HPDE6-E6E7 (cell line): ENCODE results near the gene UTF1.
"Not testable (repeated sequence)": the region's sequence is repeated elsewhere in the genome, so short reads cannot be mapped to it uniquely, and the experiment has no call there.

Experiments used
- DNase-seq: peaks from one replicate; pipeline ENCODE4 v3.0.0; 2011; ENCODE audit warnings: missing footprints; ENCODE audit errors: extremely low spot score

UTF1 gene

GRCh38 chr10:133209641-133210040 is 20.4 kb upstream of the UTF1 start:
- no peak for DNase-seq

DNA sequence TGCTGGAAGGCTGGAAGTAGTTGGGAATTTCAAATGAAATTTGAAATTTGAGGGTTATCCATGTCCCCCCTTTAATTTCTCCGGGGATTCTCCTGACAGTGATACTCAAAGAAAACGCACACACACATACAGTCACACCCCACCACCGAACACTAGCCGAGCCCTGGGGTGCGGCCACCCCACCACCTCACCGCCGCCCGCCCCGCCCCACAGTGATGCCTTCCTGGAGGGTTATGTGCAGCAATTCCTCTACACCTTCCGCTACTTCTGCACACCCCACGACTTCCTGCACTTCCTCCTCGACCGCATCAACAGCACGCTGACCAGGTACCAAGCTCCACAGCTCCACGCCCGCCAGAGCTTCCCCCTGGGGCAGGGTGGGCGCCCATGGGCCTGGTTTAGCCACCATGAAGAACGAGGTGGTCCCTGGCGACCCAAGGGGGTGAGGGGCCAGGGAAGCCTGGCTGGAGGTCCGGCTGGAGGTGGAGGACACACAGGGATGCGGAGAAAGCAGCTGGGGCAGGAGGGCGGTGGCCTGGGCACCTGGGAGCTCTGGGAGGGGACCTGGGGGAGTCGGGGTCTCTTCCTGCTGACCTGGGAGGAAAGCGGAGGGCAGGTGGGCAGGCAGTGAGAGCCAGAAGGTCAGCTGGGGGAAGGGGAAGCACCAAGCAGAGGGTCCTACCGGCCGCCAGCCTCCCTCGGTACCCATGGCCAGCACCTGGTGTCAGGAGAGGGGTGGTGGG is 19.4 kb upstream of the UTF1 start:
- no peak for DNase-seq

DNA sequence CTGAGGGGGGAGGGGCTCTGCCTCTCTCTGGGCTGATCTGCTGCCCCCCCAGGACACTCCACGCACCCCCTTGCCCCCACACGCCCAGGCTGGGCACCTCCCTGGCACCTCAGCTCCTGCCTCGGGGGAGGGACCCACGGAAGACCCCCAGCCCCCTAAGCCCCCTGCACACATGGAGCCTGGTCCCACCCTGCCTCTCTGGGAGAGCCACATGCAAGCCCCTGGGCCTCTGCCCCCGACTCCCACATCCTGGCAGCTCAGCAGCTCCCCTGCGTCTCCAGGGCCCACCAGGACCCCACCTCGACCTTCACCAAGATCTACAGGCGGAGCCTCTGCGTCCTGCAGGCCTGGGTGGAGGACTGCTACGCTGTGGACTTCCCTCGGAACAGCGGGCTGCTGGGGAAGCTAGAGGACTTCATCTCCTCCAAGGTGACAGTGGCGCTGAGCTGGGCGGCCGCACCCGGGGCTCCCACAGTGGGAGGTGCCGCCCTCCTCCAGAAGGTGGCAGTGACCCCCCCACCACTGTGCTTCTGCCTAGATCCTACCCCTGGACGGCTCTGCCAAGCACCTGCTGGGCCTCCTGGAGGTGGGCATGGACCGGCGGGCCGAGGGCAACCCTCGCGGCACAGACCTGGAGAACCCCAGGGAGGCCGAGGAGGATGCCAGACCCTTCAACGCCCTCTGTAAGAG is 18.7 kb upstream of the UTF1 start:
- DNase-seq: no peak

- no peak for DNase-seq
These were observed 17.8 kb upstream of the UTF1 start for GRCh38 chr10:133211959-133212852.

- no peak for DNase-seq
These were observed 17.0 kb upstream of the UTF1 start for GRCh38 chr10:133212853-133213494.

DNA sequence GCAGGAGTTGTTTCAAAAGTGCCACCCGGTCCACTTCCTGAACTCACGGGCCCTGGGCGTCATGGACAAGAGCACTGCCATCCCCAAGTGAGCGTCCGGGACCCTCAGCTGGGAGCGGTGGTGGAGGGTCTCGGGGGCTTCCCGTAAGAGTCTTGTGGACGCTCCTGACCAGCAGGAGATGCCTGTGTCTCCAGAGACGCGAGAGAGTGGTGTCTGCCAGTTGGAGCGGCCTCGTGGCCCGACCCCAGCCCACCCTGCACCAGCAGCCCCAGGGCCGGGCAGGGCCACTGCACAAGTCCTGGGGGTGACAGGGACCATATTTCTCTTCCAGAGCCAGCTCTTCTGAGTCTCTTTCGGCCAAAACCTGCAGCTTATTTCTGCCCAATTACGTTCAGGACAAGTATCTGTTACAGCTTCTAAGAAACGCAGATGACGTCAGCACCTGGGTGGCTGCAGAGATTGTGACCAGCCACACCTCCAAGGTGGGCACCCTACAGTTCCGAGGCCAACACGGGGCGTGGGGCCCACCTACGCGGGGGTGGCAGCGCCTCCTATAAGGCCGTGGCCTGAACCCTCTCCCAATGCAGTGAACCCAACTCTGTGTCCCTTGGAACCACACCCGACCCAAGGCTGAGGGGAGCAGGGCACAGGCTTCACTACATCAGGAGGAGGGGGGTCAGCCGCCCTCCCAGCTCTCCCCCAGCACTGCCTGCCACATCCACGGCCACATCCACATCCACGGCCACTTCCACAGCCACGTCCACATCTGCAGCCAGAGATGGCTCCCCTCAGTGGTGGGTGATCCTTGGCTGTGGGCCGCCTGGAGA is 16.2 kb upstream of the UTF1 start:
- DNase-seq: no peak

GRCh38 chr10:133214468-133215410 is 15.3 kb upstream of the UTF1 start:
- DNase-seq: no peak

GRCh38 chr10:133215586-133215985 is 14.4 kb upstream of the UTF1 start:
- DNase-seq: no peak

DNA sequence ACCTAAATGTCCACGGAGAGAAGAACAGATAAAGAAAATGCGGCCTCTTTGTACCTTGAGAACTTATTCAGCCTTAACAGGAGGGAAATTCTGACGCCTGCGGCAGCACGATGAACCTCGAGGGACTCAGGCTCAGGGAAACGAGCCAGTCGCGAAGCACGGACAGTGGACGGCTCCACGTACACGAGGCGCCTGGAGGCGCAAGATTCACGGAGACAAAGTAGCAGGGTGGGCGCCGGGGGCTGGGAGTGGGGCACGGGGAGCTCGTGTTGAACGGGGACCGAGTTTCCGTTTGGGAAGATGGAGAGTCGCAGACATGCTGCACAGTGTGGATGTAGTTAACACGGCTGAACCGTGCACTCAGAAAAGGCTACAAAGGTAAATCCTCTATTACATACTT is 13.2 kb upstream of the UTF1 start:
- no peak for DNase-seq

DNA sequence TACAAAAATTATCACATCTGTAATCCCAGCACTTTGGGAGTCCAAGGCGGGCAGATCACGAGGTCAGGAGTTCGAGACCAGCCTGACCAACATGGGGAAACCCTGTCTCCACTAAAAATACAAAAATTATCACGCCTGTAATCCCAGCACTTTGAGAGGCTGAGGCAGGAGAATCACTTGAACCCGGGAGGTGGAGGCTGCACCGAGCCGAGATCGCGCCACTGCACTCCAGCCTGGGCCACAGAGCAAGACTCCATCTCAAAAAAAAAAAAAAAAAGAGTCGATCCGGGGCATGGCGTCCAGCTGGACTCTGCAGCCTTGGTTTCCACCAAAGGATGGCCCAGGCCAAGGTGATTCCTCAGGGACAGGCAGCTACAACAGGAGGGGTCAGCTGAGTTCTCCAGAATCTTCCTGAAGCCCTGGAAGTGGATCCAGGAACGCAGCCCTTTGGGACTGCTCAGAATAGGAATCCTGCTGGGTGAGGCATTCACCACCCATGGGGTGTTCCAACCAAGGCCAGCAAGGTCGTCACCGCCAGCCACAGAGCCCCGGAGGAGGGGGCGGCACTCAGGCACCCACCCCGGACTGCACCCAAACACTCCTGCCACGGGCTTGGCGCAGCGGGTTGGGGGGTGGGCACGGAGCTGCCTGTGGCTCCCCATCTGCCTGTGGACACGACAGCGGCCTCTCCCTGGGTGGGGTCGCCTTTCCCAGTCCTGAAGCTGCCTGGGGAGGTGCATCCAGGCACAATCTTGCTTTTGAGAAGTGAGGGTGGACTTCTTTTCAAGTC is 12.0 kb upstream of the UTF1 start:
- no peak for DNase-seq

GRCh38 chr10:133218891-133219290 is 11.1 kb upstream of the UTF1 start:
- no peak for DNase-seq

- DNase-seq: no peak
These were observed 10.2 kb upstream of the UTF1 start for GRCh38 chr10:133219782-133220181.

DNA sequence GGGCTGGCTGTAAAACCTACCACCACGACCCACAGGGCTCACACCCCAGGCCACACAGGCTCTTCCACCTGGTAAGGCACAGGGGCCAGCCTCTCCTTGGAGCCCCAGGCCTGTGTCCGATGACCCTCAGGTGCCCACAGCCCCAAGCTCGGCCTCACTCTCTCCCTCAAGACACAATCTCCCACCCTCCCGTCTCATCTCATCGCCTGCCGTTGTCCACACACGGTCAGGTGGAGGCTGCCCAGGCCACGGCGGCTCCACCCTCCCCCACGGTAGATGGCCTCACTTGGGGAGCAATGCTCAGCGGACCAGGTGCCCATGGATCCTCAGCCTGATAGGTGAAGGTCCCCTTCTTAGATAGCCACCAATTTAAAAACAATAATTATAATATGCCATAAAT is 8.7 kb upstream of the UTF1 start:
- DNase-seq: no peak

GRCh38 chr10:133221756-133222155 is 8.3 kb upstream of the UTF1 start:
- not testable (repeated sequence) for DNase-seq

DNA sequence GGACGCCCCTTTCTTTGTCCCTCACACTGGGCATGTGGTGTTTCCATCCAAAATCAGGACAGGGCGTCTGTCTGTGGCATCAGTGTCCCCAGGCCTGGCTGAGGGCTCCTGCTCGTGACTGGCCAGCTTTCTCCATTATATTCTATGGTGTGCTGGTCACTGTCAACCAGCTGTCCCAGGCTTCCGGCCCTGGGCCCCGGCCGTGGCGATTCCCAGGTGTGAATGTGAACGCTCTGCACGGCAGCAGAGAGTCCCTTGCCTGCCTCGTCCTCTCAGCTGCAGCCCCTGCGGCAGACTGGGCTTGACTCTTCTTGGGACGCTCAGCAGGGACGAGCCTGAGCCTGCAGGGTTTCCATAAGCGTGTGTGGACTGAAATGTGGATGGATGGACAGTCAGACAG is 5.9 kb upstream of the UTF1 start:
- DNase-seq: no peak

- no peak for DNase-seq
These were observed 5.2 kb upstream of the UTF1 start for GRCh38 chr10:133224756-133225372.

DNA sequence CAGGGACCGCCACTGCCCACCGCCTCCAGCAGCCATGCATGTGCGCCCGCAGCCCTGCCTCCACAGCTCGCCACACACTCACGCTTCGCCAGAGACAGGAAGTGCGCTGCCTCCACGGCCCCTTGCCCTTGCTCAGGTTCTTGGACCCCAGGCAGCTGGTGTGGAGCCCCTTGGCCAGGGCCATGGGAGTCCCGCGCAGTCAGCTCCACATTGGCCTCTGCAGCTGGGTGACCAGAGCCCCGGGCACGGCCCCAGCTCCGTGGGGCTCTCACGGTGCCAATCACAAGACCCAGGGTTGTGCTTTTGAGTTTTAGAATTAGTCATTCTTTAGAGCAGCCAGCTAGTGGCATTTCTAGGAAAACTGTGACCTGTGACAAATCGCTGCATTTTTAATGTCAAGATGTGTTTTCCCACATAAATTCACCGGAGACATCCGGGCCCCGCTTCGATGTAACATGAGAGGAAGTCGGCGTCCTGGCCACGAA is 4.3 kb upstream of the UTF1 start:
- no peak for DNase-seq

- no peak for DNase-seq
These were observed 3.7 kb upstream of the UTF1 start for GRCh38 chr10:133226251-133226808.
